Measurements from ENCODE around the gene HDDC3. TPM values are rescaled to one million over a fixed set of nuclear protein-coding genes. Genes with fewer than 3 reads are reported as not detected.

HDDC3 gene
- total and polyA plus RNA-seq, 9 of the 15 experiments (the other 6 are each of a cell fraction or from before 2014, with no cell fraction given): 14.9 to 55.8 (median 36.9) TPM

- TF ChIP-seq, protein P1, sequence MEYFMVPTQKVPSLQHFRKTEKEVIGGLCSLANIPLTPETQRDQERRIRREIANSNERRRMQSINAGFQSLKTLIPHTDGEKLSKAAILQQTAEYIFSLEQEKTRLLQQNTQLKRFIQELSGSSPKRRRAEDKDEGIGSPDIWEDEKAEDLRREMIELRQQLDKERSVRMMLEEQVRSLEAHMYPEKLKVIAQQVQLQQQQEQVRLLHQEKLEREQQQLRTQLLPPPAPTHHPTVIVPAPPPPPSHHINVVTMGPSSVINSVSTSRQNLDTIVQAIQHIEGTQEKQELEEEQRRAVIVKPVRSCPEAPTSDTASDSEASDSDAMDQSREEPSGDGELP (CRISPR knock-in tag; IDR thresholded peaks at IDR 0.05; ENCODE audit: borderline replicate concordance): peak; percentile 48; the same call in 1 of the 2 replicates
- TF ChIP-seq, protein P2, sequence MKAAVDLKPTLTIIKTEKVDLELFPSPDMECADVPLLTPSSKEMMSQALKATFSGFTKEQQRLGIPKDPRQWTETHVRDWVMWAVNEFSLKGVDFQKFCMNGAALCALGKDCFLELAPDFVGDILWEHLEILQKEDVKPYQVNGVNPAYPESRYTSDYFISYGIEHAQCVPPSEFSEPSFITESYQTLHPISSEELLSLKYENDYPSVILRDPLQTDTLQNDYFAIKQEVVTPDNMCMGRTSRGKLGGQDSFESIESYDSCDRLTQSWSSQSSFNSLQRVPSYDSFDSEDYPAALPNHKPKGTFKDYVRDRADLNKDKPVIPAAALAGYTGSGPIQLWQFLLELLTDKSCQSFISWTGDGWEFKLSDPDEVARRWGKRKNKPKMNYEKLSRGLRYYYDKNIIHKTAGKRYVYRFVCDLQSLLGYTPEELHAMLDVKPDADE (conservative IDR thresholded peaks at IDR 0.05; ENCODE audit: control insufficient read depth, low read depth, low read length): 0 out of 2 replicates have a peak, but pooled peaks have one; percentile 18
- peak; percentile 33 for TF ChIP-seq TBP (optimal IDR thresholded peaks at IDR 0.05; ENCODE audit: low read depth, low read length)
- TF ChIP-seq, protein P3, sequence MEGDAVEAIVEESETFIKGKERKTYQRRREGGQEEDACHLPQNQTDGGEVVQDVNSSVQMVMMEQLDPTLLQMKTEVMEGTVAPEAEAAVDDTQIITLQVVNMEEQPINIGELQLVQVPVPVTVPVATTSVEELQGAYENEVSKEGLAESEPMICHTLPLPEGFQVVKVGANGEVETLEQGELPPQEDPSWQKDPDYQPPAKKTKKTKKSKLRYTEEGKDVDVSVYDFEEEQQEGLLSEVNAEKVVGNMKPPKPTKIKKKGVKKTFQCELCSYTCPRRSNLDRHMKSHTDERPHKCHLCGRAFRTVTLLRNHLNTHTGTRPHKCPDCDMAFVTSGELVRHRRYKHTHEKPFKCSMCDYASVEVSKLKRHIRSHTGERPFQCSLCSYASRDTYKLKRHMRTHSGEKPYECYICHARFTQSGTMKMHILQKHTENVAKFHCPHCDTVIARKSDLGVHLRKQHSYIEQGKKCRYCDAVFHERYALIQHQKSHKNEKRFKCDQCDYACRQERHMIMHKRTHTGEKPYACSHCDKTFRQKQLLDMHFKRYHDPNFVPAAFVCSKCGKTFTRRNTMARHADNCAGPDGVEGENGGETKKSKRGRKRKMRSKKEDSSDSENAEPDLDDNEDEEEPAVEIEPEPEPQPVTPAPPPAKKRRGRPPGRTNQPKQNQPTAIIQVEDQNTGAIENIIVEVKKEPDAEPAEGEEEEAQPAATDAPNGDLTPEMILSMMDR (IDR thresholded peaks at IDR 0.05 in 2 of 3, conservative IDR thresholded peaks at IDR 0.05 in 1 of 3; ENCODE audit: insufficient read depth in 2 of 3, low read depth in 1 of 3, low read length in 3 of 3): peak; percentile 91 to 95 (median 95)
- no peak for TF ChIP-seq HNRNPK (IDR thresholded peaks at IDR 0.05; ENCODE audit: low read depth, low read length, poor library complexity, severe bottlenecking)
- TF ChIP-seq SIX5 (IDR thresholded peaks at IDR 0.05; ENCODE audit: borderline replicate concordance in 1 of 2, insufficient read depth in 1 of 2, low read depth in 1 of 2, low read length in 2 of 2): no peak
- peak; percentile 66; the same call in 1 of the 2 replicates for TF ChIP-seq ARID4B (CRISPR knock-in tag; IDR thresholded peaks at IDR 0.05)
- TF ChIP-seq SPI1 (IDR thresholded peaks at IDR 0.05; ENCODE audit: borderline replicate concordance, low read depth, low read length): 0 out of 2 replicates have a peak, but pooled peaks have one; percentile 23
- TF ChIP-seq CTCFL (IDR thresholded peaks at IDR 0.05; ENCODE audit: borderline replicate concordance, insufficient read depth, low read depth, low read length, poor library complexity, severe bottlenecking): peak; percentile 14
- TF ChIP-seq ZBTB12 (CRISPR knock-in tag; IDR thresholded peaks at IDR 0.05): no peak
- peak in 1 of 2 experiments; percentile 51; a peak in 1 of 4 replicates for TF ChIP-seq TBL1XR1 (IDR thresholded peaks at IDR 0.05; ENCODE audit: low read length in 2 of 2)
Observed at GRCh38 chr15:90934256-90934948, 2.1 kb upstream of the HDDC3 start (continued).
